ENCODE results near the gene CRYGC.
"Not testable (repeated sequence)": the region's sequence is repeated elsewhere in the genome, so short reads cannot be mapped to it uniquely, and the experiment has no call there.

DNA sequence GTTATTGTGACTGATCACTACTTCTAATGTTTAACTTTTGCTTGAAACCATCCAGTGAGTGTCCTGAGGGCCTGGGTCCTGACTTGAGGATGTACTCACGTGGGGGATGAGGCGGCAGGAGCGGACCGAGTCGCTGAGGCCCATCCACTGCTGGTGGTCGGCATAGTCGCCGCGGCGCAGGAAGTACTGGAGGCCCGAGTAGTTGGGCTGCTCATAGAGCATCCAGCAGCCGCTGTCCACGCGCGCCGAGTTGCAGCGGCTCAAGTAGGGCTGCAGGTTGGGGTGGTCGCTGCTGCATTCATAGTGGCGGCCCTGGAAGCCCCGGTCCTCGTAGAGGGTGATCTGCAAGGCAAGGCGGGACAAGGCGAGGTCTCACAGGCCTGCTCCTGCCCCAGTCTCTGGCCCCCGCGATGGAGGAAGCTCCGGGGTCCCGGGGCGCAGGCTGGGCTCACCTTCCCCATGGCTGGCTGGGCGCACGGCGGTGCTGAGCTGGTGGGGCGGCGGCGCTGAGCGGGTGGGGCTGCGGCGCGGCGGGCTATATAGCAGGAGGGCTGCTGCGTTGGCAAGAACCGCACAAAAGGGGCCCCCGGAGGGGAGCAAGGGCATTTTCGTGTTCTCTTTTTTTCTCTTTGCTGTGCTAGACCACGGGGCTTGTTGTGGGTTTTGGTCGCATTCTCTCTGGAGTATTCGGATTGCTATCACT lies 5.5 kb downstream of the CRYGC start, which contains the start of gene CRYGD:
- not testable (repeated sequence) for TF ChIP-seq EP300 (IDR thresholded peaks at IDR 0.05)
- TF ChIP-seq, protein P1, sequence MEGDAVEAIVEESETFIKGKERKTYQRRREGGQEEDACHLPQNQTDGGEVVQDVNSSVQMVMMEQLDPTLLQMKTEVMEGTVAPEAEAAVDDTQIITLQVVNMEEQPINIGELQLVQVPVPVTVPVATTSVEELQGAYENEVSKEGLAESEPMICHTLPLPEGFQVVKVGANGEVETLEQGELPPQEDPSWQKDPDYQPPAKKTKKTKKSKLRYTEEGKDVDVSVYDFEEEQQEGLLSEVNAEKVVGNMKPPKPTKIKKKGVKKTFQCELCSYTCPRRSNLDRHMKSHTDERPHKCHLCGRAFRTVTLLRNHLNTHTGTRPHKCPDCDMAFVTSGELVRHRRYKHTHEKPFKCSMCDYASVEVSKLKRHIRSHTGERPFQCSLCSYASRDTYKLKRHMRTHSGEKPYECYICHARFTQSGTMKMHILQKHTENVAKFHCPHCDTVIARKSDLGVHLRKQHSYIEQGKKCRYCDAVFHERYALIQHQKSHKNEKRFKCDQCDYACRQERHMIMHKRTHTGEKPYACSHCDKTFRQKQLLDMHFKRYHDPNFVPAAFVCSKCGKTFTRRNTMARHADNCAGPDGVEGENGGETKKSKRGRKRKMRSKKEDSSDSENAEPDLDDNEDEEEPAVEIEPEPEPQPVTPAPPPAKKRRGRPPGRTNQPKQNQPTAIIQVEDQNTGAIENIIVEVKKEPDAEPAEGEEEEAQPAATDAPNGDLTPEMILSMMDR (IDR thresholded peaks at IDR 0.05) = not testable (repeated sequence)

All from sigmoid colon (tissue), 4 donors.